ENCODE measurements around the gene RXFP2. TPM values are rescaled to one million over a fixed set of nuclear protein-coding genes. Genes with fewer than 3 reads are reported as not detected.

RXFP2 gene
- total and polyA plus RNA-seq, 10 of the 15 experiments (the other 5 are each of a cell fraction or from before 2014, with no cell fraction given), result 0.01 to 0.05 TPM; not detected in 8

DNA sequence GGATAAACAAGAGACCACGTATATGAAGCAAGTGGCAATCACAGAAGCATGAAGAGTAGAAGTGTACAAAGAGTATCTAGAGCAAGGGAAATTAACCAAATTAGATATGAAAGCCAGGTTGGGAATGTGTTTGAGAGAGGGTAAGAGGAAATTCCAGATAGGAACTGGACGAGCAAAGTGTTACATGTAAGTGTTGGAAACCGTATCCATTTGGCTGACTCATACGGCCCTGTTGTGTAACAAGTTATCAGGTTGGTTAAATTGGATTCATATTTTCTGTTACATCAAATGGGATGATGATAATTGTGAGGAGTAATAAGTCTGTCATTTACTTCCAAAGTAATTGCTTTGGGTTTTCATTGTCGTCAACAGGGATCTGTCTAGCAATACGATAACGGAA, 46.7 kb downstream of the RXFP2 start:
- DNase-seq (ENCODE audit: low read depth, low spot score) (no peak), FAIRE-seq (no peak), ATAC-seq (no peak)
- Histone ChIP-seq H3K36me3 (ENCODE audit: control insufficient read depth in 2 of 2, insufficient read depth in 2 of 2, low read length in 1 of 2) (no peaks in the 10 kb centered on the region), H3K4me3 (no peak overlapping the region), H2AFZ (ENCODE audit: control insufficient read depth, low read depth, low read length) (no peak overlapping the region), H3K9ac (ENCODE audit: control insufficient read depth, insufficient read depth, low read length) (no peak overlapping the region), H3K4me1 (ENCODE audit: control insufficient read depth, insufficient read depth, low read length) (no peaks in the 10 kb centered on the region), H4K20me1 (ENCODE audit: control insufficient read depth, insufficient read depth) (no peaks in the 10 kb centered on the region), H3K4me2 (ENCODE audit: control insufficient read depth, insufficient read depth) (no peak overlapping the region), H3K79me2 (ENCODE audit: control insufficient read depth, insufficient read depth, low read length) (no peaks in the 10 kb centered on the region), H3K9me3 (replicated peaks; ENCODE audit: control insufficient read depth, insufficient read depth, low read length) (no peaks in the 10 kb centered on the region), H3K27me3 (replicated peaks in 1 of 2; ENCODE audit: control insufficient read depth in 2 of 2, insufficient read depth in 2 of 2, low read length in 1 of 2) (no peaks in the 10 kb centered on the region), H3K27ac (ENCODE audit: control insufficient read depth, insufficient read depth) (no peak overlapping the region)
- no TSS peak for BruUV-seq (replicated peaks)
- ChIA-PET CTCF (no interaction called here), POLR2A (no interaction called here), SMC1A (ENCODE audit: uncharacterized antibody, unreplicated experiment) (no interaction called here), RAD21 (ENCODE audit: unreplicated experiment) (no interaction called here)
- in situ Hi-C loops (cut with MboI), result no loop called here
- intact Hi-C loops (cut with micrococcal nuclease; ENCODE audit: unreplicated experiment), result no loop called here
- TF ChIP-seq ZNF207 (IDR thresholded peaks at IDR 0.05; ENCODE audit: borderline replicate concordance), result no peak
- no peak for TF ChIP-seq TCF7 (IDR thresholded peaks at IDR 0.05; ENCODE audit: borderline replicate concordance)
- TF ChIP-seq ASH2L (IDR thresholded peaks at IDR 0.05; ENCODE audit: borderline replicate concordance, low read depth), result no peak
- no peak for TF ChIP-seq ZSCAN29 (IDR thresholded peaks at IDR 0.05)
- no peak for TF ChIP-seq ZNF24 (IDR thresholded peaks at IDR 0.05)
- TF ChIP-seq HDGF (IDR thresholded peaks at IDR 0.05), result no peak
- whole genome bisulfite sequencing (ENCODE audit: insufficient coverage, insufficient replicate concordance, low lambda C conversion rate, missing lambda C conversion rate), result 30% methylated on average over 7 of the region's 7 CpGs

DNA sequence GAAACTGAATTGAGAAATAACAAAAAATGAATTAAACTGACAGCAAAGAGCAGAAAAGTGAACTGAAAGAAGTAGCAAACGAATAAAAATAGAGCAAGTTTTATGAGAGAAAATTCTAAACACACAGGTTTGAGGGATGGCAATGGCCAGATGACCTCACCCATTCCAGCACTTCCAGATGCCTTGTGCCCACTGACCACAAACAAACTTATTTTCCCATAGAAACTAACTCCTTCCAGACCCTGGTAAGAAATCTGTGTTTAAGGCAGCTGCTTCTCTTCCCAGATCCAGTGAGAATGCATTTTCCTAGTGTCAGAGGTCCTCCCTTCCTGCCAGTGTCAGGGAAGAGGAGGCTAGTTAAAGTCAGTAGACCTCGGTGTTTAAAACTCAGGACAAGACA, 51.7 kb downstream of the RXFP2 start:
- FAIRE-seq, result no peak
- in situ Hi-C loops (cut with MboI), result no loop called here
- POLR2A ChIA-PET, result no interaction called here
- TF ChIP-seq EZH2 (IDR thresholded peaks at IDR 0.05; ENCODE audit: borderline replicate concordance, control insufficient read depth, low read depth, low read length) (no peak), NR2F1 (conservative IDR thresholded peaks at IDR 0.05) (no peak), CHD4 (IDR thresholded peaks at IDR 0.05) (no peak), CBX5 (IDR thresholded peaks at IDR 0.05; ENCODE audit: low read depth) (no peak), DPF2 (IDR thresholded peaks at IDR 0.05) (no peak), TBL1XR1 (IDR thresholded peaks at IDR 0.05; ENCODE audit: low read depth, low read length) (no peak), FOXK2 (IDR thresholded peaks at IDR 0.05) (no peak), MEF2A (IDR thresholded peaks at IDR 0.05; ENCODE audit: insufficient read depth, low read depth, low read length) (no peak), CHD1 (IDR thresholded peaks at IDR 0.05; ENCODE audit: low read depth, low read length) (no peak), ZZZ3 (IDR thresholded peaks at IDR 0.05; ENCODE audit: control insufficient read depth, insufficient read length, low read depth) (no peak), YBX1 (IDR thresholded peaks at IDR 0.05) (no peak), POLR2A (IDR thresholded peaks at IDR 0.05; ENCODE audit: low read depth, low read length) (no peak), SMARCA5 (IDR thresholded peaks at IDR 0.05) (no peak), BACH1 (IDR thresholded peaks at IDR 0.05; ENCODE audit: borderline replicate concordance) (no peak)
- TF ChIP-seq, protein P1, sequence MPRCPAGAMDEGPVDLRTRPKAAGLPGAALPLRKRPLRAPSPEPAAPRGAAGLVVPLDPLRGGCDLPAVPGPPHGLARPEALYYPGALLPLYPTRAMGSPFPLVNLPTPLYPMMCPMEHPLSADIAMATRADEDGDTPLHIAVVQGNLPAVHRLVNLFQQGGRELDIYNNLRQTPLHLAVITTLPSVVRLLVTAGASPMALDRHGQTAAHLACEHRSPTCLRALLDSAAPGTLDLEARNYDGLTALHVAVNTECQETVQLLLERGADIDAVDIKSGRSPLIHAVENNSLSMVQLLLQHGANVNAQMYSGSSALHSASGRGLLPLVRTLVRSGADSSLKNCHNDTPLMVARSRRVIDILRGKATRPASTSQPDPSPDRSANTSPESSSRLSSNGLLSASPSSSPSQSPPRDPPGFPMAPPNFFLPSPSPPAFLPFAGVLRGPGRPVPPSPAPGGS (IDR thresholded peaks at IDR 0.05; ENCODE audit: borderline replicate concordance, insufficient read depth, low read depth, low read length, poor library complexity, severe bottlenecking), result no peak
- TF ChIP-seq, protein P2, sequence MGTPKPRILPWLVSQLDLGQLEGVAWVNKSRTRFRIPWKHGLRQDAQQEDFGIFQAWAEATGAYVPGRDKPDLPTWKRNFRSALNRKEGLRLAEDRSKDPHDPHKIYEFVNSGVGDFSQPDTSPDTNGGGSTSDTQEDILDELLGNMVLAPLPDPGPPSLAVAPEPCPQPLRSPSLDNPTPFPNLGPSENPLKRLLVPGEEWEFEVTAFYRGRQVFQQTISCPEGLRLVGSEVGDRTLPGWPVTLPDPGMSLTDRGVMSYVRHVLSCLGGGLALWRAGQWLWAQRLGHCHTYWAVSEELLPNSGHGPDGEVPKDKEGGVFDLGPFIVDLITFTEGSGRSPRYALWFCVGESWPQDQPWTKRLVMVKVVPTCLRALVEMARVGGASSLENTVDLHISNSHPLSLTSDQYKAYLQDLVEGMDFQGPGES (IDR thresholded peaks at IDR 0.05), result no peak

More for the DNA sequence above, 51.7 kb downstream of the RXFP2 start:
- Histone ChIP-seq H3K9ac (ENCODE audit: control insufficient read depth, insufficient read depth, low read length) (no peak overlapping the region), H3K36me3 (ENCODE audit: control insufficient read depth in 2 of 2, insufficient read depth in 2 of 2, low read length in 1 of 2) (no peaks in the 10 kb centered on the region), H3K4me2 (ENCODE audit: control insufficient read depth, insufficient read depth) (no peak overlapping the region), H3K4me1 (ENCODE audit: control insufficient read depth, insufficient read depth, low read length) (no peaks in the 10 kb centered on the region), H3K9me3 (replicated peaks; ENCODE audit: control insufficient read depth, insufficient read depth, low read length) (no peaks in the 10 kb centered on the region), H3K4me3 (no peak overlapping the region), H2AFZ (ENCODE audit: control insufficient read depth, low read depth, low read length) (no peak overlapping the region), H4K20me1 (ENCODE audit: control insufficient read depth, insufficient read depth) (no peaks in the 10 kb centered on the region), H3K27ac (ENCODE audit: control insufficient read depth, insufficient read depth) (no peak overlapping the region), H3K79me2 (ENCODE audit: control insufficient read depth, insufficient read depth, low read length) (no peaks in the 10 kb centered on the region), H3K27me3 (replicated peaks in 1 of 2; ENCODE audit: control insufficient read depth in 2 of 2, insufficient read depth in 2 of 2, low read length in 1 of 2) (no peaks in the 10 kb centered on the region)
- intact Hi-C loops (cut with micrococcal nuclease; ENCODE audit: unreplicated experiment), result no loop called here
- SMC1A ChIA-PET (ENCODE audit: uncharacterized antibody, unreplicated experiment), result no interaction called here
- DNase-seq (ENCODE audit: low read depth, low spot score) (no peak), ATAC-seq (no peak)
- no TSS peak for BruUV-seq (replicated peaks)
- RAD21 ChIA-PET (ENCODE audit: unreplicated experiment), result no interaction called here
- WGBS (ENCODE audit: insufficient coverage, insufficient replicate concordance, low lambda C conversion rate, missing lambda C conversion rate), result 0% methylated on average over 2 of the region's 2 CpGs
- CTCF ChIA-PET, result no interaction called here
